Lung (tissue), 12 donors: ENCODE results near the gene ARSI. TPM values are rescaled to one million over a fixed set of nuclear protein-coding genes. Genes with fewer than 3 reads are reported as not detected.

Source experiments
- ATAC-seq: fragments of 200-7000 bp; cut with Tn5 transposase; one replicate; pipeline ENCODE4 v1.9.1; 2020; ENCODE audit warnings: moderate number of reproducible peaks; ENCODE audit not compliant: insufficient read depth, low FRiP score
- DNase-seq, 3 donors: peaks; one replicate each; pipeline ENCODE4 v3.0.0-alpha.2; 2013 to 2017
- H3K27ac ChIP-seq, 2 donors: one replicate each; pipeline ENCODE4 v1.5.1; 2013; ENCODE audit warnings: mild to moderate bottlenecking in 2 of 2, moderate library complexity in 2 of 2, control low read depth in 1 of 2, inconsistent platforms in 1 of 2, low read depth in 1 of 2, low read length in 1 of 2
- H3K27me3 ChIP-seq, 3 donors: one replicate each; pipeline ENCODE4 v1.5.1; 2013; ENCODE audit warnings: low read length in 2 of 3; ENCODE audit not compliant: control insufficient read depth in 3 of 3, insufficient read depth in 3 of 3
- H3K36me3 ChIP-seq, 4 donors: one replicate each; pipeline ENCODE4 v1.5.1; 2013; ENCODE audit warnings: low read length in 4 of 4, mild to moderate bottlenecking in 1 of 4, moderate library complexity in 1 of 4; ENCODE audit not compliant: control insufficient read depth in 4 of 4, insufficient read depth in 4 of 4
- H3K4me1 ChIP-seq, 5 donors: one replicate each; pipeline ENCODE4 v1.5.1; 2013; ENCODE audit warnings: low read length in 5 of 5, mild to moderate bottlenecking in 2 of 5, moderate library complexity in 1 of 5; ENCODE audit not compliant: control insufficient read depth in 5 of 5, insufficient read depth in 5 of 5
- H3K4me3 ChIP-seq: one replicate; pipeline ENCODE4 v1.5.1; 2013; ENCODE audit warnings: mild to moderate bottlenecking, control low read depth, moderate library complexity
- H3K9ac ChIP-seq, 2 donors: one replicate each; pipeline ENCODE4 v1.5.1; 2013; ENCODE audit warnings: low read length in 2 of 2, control low read depth in 1 of 2; ENCODE audit not compliant: insufficient read depth in 1 of 2
- H3K9me3 ChIP-seq, 4 donors: one replicate each; pipeline ENCODE4 v1.5.1; 2013; ENCODE audit warnings: low read length in 3 of 4, mild to moderate bottlenecking in 1 of 4, moderate library complexity in 1 of 4; ENCODE audit not compliant: control insufficient read depth in 4 of 4, insufficient read depth in 3 of 4
- CTCF ChIP-seq: IDR thresholded peaks from 2 replicates; pipeline ENCODE4 v1.5.1; 2012; ENCODE audit warnings: mild to moderate bottlenecking; ENCODE audit errors: control extremely low read depth, extremely low read depth
- WGBS, 2 donors: extraction: QIAGEN DNeasy Blood & Tissue Kit; methylation state at CpG; one replicate each; pipeline ENCODE4 v1.1.7; 2013; 5-methylcytosine and 5-hydroxymethylcytosine counted together
- polyA plus RNA-seq, 2 donors: library from polyadenylated mRNA; stranded (reverse); fragments of 200-250 nt; gene quantifications; one replicate each; pipeline ENCODE4 v1.2.1, GENCODE V29; 2013
- total RNA-seq, 2 donors: library from RNA; depleted of rRNA in 1 of 2; stranded (reverse); fragments of >200 nt in 1 of 2; gene quantifications; one replicate each; pipeline ENCODE4 v1.2.1, GENCODE V29; 2014 to 2021
- donor health status: control.
- donor health status: control.
- donor health status: Bipolar disorder and iron deficiency.
- donor health status: healthy.
- donor health status: DM: yes; HTN: yes; CAD: no.

The ARSI gene
- total and polyA plus RNA-seq, 4 donors: 0.91 to 15.4 (median 4.1) TPM

GRCh38 chr5:150298701-150299451, 3.8 kb downstream of the ARSI start:
- TF ChIP-seq CTCF: no peak
- H3K27ac ChIP-seq: peak overlapping the region in 1 of 2 donors; percentile 28
- H3K27me3 ChIP-seq: no peaks in the 10 kb centered on the region
- H3K9ac ChIP-seq: peak overlapping the region in 1 of 2 donors; percentile 12
- DNase-seq (no peak), ATAC-seq (peak; percentile 48)
- H3K4me3 ChIP-seq: no peak overlapping the region
- peaks cover 0 to 11% (median 0%) of the 10 kb centered on the region in 4 donors for H3K36me3 ChIP-seq
- WGBS, 2 donors: 80 to 89% methylated on average over 10 of the region's 10 CpGs
- peaks cover 0 to 60% (median 16%) of the 10 kb centered on the region in 5 donors for H3K4me1 ChIP-seq
- no peaks in the 10 kb centered on the region for H3K9me3 ChIP-seq

GRCh38 chr5:150297934-150298595, 4.6 kb downstream of the ARSI start:
- ATAC-seq (no peak), DNase-seq (no peak)
- 95 to 97% methylated on average over 31 of the region's 31 CpGs for WGBS, 2 donors
- Histone ChIP-seq H3K4me1 (peaks cover 0 to 60% (median 10%) of the 10 kb centered on the region in 5 donors), H3K9me3 (no peaks in the 10 kb centered on the region), H3K36me3 (peaks cover 0 to 11% (median 0%) of the 10 kb centered on the region in 4 donors), H3K9ac (no peak overlapping the region), H3K27ac (peak overlapping the region in 1 of 2 donors; percentile 28), H3K27me3 (no peaks in the 10 kb centered on the region), H3K4me3 (no peak overlapping the region)
- TF ChIP-seq CTCF: no peak

- peaks cover 0 to 62% (median 9%) of the 10 kb centered on the region in 5 donors for H3K4me1 ChIP-seq
- no peak for ATAC-seq
- DNase-seq: no peak
These were observed 5.3 kb downstream of the ARSI start for GRCh38 chr5:150297236-150297890.

More at GRCh38 chr5:150297236-150297890, 5.3 kb downstream of the ARSI start:
- Histone ChIP-seq H3K4me3 (no peak overlapping the region), H3K9ac (no peak overlapping the region), H3K36me3 (peaks cover 0 to 11% (median 0%) of the 10 kb centered on the region in 4 donors), H3K27ac (no peak overlapping the region), H3K9me3 (no peaks in the 10 kb centered on the region), H3K27me3 (no peaks in the 10 kb centered on the region)
- no peak for TF ChIP-seq CTCF
- WGBS, 2 donors: 95 to 97% methylated on average over 36 of the region's 36 CpGs
